ENCODE measurements around the gene INSRR. TPM values are rescaled to one million over a fixed set of nuclear protein-coding genes. Genes with fewer than 3 reads are reported as not detected.
A peak's percentile ranks its signal among the peaks of the same experiment; 100 is the strongest.

INSRR gene
- total RNA-seq, 6 experiments from 2014 or later: not detected

DNA sequence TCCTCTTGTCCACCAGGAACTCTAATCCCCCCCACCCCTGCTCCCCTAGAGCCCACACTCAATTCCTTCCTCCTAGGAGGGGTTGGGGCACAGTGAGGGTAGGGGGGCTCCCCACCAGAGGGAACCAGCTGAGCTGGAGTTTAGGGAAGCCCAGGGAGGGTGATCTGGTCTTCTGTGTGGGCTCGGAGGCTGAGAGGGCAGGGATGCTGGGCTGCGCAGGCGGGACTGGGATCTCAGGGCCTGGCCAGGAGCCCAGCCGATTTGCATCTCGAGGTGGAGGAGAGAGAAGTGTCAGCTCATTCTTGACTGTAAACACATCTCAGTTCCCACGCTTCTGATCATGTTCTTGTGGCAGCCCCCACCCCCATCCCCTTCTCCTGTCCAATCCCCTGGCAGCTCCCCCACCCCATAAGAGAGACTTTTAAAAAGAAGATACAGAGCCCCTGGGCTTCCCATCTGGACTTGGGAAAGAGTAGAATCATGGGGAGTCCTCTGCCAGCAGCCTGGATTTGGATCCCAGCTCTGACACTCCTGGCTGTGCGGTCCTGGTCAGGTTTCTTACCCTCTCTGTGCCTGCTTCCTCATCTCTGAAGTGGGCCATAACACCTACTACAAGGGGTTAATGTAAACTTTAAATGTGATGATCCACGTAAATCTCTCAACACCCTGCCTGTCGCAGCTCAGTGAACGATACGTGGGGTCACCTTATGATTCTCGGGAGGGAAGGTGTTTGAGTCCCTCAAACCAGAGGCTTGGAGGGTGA is 41.2 kb upstream of the INSRR start:
- Mint-ChIP-seq H3K36me3 (ENCODE audit: low read depth) (peaks cover 7% of the 10 kb centered on the region; the same call in 1 of the 2 replicates), H3K4me3 (no peak overlapping the region), H3K4me1 (ENCODE audit: low read depth) (peaks cover 64% of the 10 kb centered on the region), H3K27me3 (ENCODE audit: insufficient read depth) (peaks cover 1% of the 10 kb centered on the region), H3K27ac (no peak overlapping the region), H3K9me3 (no peaks in the 10 kb centered on the region)
- DNase-seq: no peak
- TF ChIP-seq CTCF (IDR thresholded peaks at IDR 0.05): no peak

GRCh38 chr1:156898971-156899664 is 40.2 kb upstream of the INSRR start:
- H3K9me3 Mint-ChIP-seq: no peaks in the 10 kb centered on the region

DNA sequence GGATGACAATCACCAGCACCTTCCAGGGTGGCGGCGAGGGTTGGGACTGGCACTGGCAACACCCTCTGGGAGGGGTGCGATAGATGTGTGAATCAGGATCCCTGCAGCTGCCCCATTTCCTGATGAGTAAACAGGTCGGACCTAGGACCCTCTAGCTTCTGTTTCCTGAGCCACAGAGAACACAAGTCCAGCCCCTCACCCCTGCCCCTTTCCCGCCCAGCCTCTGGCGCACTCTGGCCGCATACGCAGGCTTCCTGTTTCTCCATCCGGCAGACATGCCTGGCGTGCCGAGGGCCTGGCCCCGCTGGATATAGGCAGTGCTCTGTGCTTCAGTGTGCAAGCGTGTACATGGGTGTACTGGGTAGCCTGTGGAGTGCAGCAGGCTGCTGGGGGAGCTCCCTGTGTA is 39.2 kb upstream of the INSRR start:
- peaks cover 7% of the 10 kb centered on the region; the same call in 1 of the 2 replicates for H3K36me3 Mint-ChIP-seq (ENCODE audit: low read depth)
- no peaks in the 10 kb centered on the region for H3K9me3 Mint-ChIP-seq
- no peak for TF ChIP-seq CTCF (IDR thresholded peaks at IDR 0.05)
- no peak for DNase-seq
- no peak overlapping the region; the same call in 1 of the 2 replicates for H3K4me3 Mint-ChIP-seq
- peaks cover 73% of the 10 kb centered on the region for H3K4me1 Mint-ChIP-seq (ENCODE audit: low read depth)
- peak overlapping the region; percentile 95 for H3K27ac Mint-ChIP-seq
- no peaks in the 10 kb centered on the region; the same call in none of the 2 replicates for H3K27me3 Mint-ChIP-seq (ENCODE audit: insufficient read depth)

More at GRCh38 chr1:156898971-156899664, 40.2 kb upstream of the INSRR start:
- TF ChIP-seq CTCF (IDR thresholded peaks at IDR 0.05): no peak
- H3K36me3 Mint-ChIP-seq (ENCODE audit: low read depth): peaks cover 7% of the 10 kb centered on the region; the same call in 1 of the 2 replicates
- H3K27me3 Mint-ChIP-seq (ENCODE audit: insufficient read depth): peaks cover 1% of the 10 kb centered on the region
- H3K4me1 Mint-ChIP-seq (ENCODE audit: low read depth): peaks cover 74% of the 10 kb centered on the region
- no peak for DNase-seq
- H3K27ac Mint-ChIP-seq: no peak overlapping the region; the same call in 1 of the 2 replicates
- H3K4me3 Mint-ChIP-seq: no peak overlapping the region

DNA sequence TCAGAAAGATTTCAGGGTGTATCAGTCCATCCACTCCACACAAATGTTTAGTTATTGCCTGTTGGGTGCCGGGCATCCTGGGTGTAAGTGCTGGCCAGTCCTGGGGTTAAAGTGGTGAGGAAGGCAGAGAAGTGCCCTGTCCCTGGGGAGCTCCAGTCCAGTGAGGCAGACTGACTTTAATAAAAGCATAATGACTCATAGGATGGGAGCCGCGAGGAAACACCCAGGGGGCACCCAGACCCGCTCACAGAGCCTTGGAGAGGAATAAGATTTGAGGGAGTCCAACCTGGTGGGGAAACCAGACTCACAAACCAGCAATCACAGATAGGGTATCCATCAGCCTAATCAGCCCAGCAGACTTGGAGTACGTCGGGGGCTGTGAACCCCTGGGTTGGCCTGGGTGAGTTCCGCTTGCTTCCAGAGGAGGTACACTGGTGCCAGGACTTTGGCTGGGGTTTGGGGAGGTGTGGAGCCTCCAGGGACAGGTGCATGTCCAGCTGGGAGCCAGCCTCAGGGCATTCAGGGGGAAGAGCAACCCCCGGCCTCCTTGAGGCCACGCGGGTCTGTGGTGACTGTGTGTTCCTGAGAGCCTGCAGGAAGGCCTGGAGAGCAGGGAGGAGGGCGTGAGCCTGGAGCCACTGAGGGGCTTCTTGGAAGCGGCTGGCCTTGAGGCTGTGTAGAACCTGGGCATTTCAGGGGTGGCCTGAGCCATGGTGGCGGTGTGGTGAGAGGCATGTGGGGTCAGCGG is 38.3 kb upstream of the INSRR start:
- peaks cover 7% of the 10 kb centered on the region; the same call in 1 of the 2 replicates for H3K36me3 Mint-ChIP-seq (ENCODE audit: low read depth)
- H3K9me3 Mint-ChIP-seq: no peaks in the 10 kb centered on the region
- H3K4me3 Mint-ChIP-seq: peak overlapping the region; percentile 82
- no peaks in the 10 kb centered on the region; the same call in none of the 2 replicates for H3K27me3 Mint-ChIP-seq (ENCODE audit: insufficient read depth)
- peak; percentile 64 for DNase-seq
- TF ChIP-seq CTCF (IDR thresholded peaks at IDR 0.05): no peak
- H3K27ac Mint-ChIP-seq: peak overlapping the region; percentile 95
- peaks cover 64% of the 10 kb centered on the region for H3K4me1 Mint-ChIP-seq (ENCODE audit: low read depth)

- Mint-ChIP-seq H3K4me1 (ENCODE audit: low read depth) (peaks cover 58% of the 10 kb centered on the region), H3K9me3 (no peaks in the 10 kb centered on the region), H3K27ac (peak overlapping the region; percentile 95), H3K4me3 (peak overlapping the region; percentile 82), H3K27me3 (ENCODE audit: insufficient read depth) (no peaks in the 10 kb centered on the region; the same call in none of the 2 replicates), H3K36me3 (ENCODE audit: low read depth) (peaks cover 7% of the 10 kb centered on the region; the same call in 1 of the 2 replicates)
- DNase-seq: peak; percentile 90
- no peak for TF ChIP-seq CTCF (IDR thresholded peaks at IDR 0.05)
Observed at GRCh38 chr1:156896490-156897033, 37.6 kb upstream of the INSRR start.

All from HFFc6 (cell line).